Measurements from ENCODE around the gene SOS1.

DNA sequence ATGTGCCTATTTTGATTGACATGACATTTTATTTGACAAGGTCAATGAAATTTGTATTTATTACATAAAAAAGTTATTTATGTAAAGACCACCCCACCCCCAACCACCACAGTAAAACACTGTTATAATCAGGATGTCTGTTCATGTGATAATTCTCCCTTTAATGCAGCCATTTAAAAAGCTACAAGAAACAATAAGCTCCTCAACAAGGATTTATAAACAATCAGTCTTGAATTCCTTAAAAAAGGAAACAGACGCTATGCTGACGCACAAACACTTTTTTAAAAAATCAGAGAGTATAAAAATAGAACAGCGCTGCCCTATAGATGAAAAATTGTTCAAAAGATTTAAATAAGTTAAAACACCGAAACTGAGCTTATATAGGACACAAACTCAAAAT, 102.2 kb downstream of the SOS1 start:
- TF ChIP-seq, protein P1, sequence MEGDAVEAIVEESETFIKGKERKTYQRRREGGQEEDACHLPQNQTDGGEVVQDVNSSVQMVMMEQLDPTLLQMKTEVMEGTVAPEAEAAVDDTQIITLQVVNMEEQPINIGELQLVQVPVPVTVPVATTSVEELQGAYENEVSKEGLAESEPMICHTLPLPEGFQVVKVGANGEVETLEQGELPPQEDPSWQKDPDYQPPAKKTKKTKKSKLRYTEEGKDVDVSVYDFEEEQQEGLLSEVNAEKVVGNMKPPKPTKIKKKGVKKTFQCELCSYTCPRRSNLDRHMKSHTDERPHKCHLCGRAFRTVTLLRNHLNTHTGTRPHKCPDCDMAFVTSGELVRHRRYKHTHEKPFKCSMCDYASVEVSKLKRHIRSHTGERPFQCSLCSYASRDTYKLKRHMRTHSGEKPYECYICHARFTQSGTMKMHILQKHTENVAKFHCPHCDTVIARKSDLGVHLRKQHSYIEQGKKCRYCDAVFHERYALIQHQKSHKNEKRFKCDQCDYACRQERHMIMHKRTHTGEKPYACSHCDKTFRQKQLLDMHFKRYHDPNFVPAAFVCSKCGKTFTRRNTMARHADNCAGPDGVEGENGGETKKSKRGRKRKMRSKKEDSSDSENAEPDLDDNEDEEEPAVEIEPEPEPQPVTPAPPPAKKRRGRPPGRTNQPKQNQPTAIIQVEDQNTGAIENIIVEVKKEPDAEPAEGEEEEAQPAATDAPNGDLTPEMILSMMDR (IDR thresholded peaks at IDR 0.05), result no peak
- TF ChIP-seq POLR2A (IDR thresholded peaks at IDR 0.05), result no peak

Data from ovary (tissue), 3 donors.